Astrocyte of the spinal cord (primary cell): ENCODE measurements around the gene SLF2.

Experiments used
- DNase-seq: peaks from one replicate; pipeline ENCODE4 v3.0.0; 2011; ENCODE audit warnings: low read depth, low spot score
- H3K4me3 ChIP-seq: 2 replicates; pipeline ENCODE4 v1.5.1; 2011; ENCODE audit warnings: low read depth, mild to moderate bottlenecking, low read length, moderate library complexity
- in situ Hi-C: cut with HindIII; loops from 2 replicates; pipeline ENCODE4 v1.10.0; 2017; ENCODE audit warnings: low sequenced_read_pairs
- TF ChIP-seq, protein P1 (sequence below): IDR thresholded peaks from 2 replicates; pipeline ENCODE4 v1.5.1; 2012; ENCODE audit warnings: low read depth, mild to moderate bottlenecking, low read length, inconsistent platforms

The SLF2 gene

DNA sequence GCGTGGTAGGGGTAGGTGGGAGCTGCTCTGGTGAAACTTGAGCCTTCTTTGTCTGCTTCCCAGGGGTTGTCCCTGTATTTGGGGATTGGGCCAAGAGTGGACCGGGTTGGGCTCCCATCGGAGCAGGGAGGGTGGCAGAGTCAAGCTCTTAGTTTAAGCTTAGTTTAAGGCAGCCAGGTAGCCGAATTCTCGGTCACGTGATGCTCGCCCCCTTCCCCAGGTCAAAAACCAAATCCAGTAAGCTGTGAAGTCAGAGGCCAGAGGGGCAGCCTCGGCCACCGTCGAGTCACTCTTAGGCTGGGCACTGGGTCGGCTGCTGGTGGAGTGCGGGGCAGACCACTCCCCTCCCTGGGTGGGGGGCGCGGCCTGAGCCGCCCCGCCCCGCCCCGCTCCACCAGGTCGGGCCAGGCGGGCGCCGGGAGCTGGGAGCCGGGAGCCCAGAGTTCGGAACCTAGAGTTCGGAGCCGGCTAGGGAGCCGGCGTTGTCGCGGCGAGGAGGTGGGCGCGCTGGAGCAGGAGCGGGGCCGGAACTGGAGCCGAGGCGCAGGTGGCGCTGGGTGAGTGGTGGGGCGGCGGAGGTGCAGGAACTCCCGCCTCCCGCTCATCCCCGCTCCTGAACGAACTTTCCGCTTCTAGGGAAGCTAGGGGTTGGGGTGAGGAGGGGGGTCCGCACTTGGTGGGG lies 84.1 kb downstream of the SLF2 start:
- TF ChIP-seq, protein P1, sequence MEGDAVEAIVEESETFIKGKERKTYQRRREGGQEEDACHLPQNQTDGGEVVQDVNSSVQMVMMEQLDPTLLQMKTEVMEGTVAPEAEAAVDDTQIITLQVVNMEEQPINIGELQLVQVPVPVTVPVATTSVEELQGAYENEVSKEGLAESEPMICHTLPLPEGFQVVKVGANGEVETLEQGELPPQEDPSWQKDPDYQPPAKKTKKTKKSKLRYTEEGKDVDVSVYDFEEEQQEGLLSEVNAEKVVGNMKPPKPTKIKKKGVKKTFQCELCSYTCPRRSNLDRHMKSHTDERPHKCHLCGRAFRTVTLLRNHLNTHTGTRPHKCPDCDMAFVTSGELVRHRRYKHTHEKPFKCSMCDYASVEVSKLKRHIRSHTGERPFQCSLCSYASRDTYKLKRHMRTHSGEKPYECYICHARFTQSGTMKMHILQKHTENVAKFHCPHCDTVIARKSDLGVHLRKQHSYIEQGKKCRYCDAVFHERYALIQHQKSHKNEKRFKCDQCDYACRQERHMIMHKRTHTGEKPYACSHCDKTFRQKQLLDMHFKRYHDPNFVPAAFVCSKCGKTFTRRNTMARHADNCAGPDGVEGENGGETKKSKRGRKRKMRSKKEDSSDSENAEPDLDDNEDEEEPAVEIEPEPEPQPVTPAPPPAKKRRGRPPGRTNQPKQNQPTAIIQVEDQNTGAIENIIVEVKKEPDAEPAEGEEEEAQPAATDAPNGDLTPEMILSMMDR = no peak
- DNase-seq = no peak
- in situ Hi-C loops = no loop called here
- peak overlapping the region; percentile 92 for H3K4me3 ChIP-seq

DNA sequence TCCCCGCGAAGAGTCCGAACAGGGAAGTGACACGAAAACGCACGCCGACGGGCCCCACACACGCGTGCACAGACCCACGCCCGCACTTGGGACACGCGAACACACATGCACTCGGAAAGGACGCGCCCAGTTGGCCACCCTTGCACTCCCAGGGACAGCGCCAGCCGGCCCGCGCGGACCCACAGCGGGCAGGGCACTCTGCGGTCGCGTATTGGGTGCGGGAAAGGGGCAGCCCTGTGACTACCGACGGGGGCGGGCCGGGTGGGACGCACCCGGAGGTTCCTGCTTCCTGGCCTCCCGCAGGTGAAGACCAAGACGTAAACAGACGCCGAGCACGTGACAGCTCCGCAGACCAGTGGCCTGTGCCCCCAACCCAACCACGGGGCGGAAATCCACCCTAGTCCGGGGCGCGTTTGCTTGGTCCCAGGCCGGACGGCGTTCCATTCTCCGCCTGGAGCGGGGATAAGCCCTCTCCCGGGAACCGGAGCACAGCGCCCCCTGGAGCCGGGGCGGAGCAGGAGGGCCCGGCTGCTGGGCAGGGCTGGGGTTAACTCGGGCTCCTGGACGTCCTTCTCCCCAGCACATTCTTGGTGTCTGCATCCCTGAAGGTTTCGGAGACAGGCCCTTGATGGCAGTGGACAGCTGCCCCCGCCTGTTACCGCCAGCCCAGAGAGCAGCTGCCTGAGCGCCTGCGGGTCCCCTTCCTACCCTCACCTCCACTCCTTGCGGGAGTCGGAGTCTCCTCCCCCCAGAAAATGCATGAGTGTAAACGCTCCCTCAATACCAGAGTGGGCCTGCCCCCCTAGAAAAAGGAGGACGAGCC lies 84.8 kb downstream of the SLF2 start:
- peak overlapping the region; percentile 92 for H3K4me3 ChIP-seq
- DNase-seq = peak; percentile 71
- in situ Hi-C loops = no loop called here
- TF ChIP-seq, protein P1 = peak; percentile 94

DNA sequence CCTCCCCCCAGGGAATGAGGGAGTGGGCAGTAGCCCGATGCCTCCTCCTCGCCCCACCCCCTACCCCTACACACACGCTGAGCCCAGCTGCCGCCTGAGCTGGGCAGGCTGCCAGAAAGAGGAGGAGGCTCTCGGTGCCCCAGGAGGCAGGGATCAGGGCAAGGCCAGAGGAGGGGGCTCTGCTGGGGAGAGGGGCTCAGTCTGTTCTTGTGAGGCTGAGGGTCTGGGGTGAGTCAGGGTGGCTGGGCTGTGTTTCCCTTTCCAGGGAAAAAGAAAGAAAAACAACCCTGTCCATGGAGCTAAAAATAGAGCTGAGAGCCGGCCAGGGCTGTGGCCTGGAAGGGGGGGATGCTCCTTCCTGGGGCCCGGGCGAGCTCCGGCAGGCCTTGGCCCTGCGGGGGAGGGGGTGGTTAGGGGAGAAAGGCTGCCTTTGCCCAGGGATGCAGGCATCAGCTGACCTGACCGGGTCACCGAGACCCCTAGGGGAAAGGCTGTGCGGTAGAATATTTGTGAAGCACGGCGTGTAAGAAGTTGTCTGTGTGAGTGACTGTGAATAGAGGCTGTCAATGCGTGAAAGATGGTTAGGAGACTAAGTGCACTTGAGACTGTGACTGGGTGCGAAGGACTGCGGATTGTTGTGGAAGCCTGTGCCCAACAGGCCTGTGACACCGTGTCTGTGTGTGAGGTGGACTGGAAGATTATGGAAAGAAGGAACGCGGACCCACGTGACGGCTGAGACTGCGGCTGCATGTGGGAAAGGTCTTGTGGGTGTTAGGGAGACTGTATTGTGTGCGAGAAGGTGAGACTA lies 85.6 kb downstream of the SLF2 start:
- TF ChIP-seq, protein P1 = no peak
- H3K4me3 ChIP-seq = peak overlapping the region; percentile 92
- in situ Hi-C loops = no loop called here
- peak; percentile 90 for DNase-seq

DNA sequence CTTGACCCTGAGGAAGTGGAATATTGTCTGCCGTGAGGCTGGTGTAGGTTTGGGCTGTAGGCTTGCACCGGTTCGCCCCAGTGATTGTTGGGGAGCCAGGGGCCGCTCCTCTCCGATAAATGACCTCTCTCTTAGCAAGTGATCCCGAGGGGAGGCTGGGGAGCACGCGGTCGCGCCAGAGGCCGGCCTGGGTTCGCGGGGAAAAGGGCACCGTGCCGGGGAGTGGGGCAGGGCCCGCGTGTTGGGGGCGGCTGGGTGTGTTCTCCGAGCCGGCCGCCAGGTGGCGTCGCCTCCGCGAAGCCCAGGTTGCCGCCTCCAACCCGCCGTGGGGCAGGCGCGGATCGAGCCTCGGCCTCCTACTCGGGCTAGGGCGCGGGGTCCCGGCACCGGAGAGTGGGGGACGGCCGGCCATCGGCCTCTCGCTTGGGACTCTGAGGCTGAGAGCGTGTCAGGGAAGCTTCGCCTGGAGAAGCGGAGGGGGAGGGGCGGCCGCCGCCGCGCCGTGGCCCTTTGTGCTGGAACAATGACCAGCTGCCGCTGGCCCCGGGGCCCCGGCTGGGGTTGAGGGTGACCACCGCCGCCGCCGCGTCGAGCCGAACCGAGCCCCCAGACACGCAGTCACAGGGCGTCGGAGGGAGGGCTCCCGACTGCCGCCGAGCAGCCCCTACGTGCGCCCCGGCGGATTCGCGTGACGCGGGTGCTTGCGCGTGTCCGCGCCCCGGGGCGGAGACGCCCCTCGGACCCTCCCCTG lies 86.4 kb downstream of the SLF2 start:
- DNase-seq = peak; percentile 72
- TF ChIP-seq, protein P1 = peak; percentile 73
- in situ Hi-C loops = no loop called here
- H3K4me3 ChIP-seq = peak overlapping the region; percentile 92

DNA sequence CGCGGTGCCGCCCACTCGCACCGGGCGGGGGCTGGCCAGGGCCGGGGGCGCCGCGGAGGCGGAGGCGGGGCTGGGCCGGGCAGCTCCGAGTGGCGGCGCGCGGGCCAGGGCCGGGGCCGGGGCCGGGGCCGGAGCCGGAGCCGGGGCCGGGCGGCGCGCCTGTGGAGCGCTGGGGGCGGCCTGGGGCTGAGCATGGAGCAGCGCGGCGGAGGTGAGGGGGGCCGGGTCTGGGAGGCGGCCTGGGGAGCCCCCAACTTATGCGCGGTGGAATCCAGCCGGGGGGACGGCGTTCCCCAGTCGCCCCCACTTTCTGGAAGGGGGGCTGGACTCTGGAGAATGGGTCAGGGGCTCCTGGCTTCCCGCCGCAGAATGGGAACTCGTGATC lies 87.0 kb downstream of the SLF2 start, which contains the start of gene LZTS2:
Gene LZTS2, plus strand, starts transcription at position 67 of the 385 bp plus-strand sequence. CDS start 2,731 bp downstream, outside the sequence.
- TF ChIP-seq, protein P1 = no peak
- in situ Hi-C loops = no loop called here
- no peak for DNase-seq
- peak within 1 kb of the TSS; percentile 92 for H3K4me3 ChIP-seq
